HUES64 (cell line): ENCODE measurements around the gene HSFX4.

Experiments
- H3K27ac ChIP-seq: 2 replicates; pipeline ENCODE4 v1.7.0; 2013; ENCODE audit warnings: low read depth, low read length, inconsistent platforms
- H3K27me3 ChIP-seq: 2 replicates; pipeline ENCODE4 v1.6.1; 2013; ENCODE audit warnings: mild to moderate bottlenecking, low read length; ENCODE audit not compliant: insufficient read depth
- H3K36me3 ChIP-seq: 2 replicates; pipeline ENCODE4 v1.6.1; 2013; ENCODE audit warnings: mild to moderate bottlenecking, low read length; ENCODE audit not compliant: insufficient read depth
- H3K4me1 ChIP-seq: 2 replicates; pipeline ENCODE4 v1.6.1; 2013; ENCODE audit warnings: mild to moderate bottlenecking, low read length, moderate library complexity; ENCODE audit not compliant: insufficient read depth
- H3K4me3 ChIP-seq: 2 replicates; pipeline ENCODE4 v1.5.1; 2013; ENCODE audit warnings: mild to moderate bottlenecking, low read length, moderate library complexity
- H3K9ac ChIP-seq: 2 replicates; pipeline ENCODE4 v1.6.1; 2013; ENCODE audit warnings: mild to moderate bottlenecking, low read depth, low read length
- H3K9me3 ChIP-seq: 2 replicates; pipeline ENCODE4 v1.6.1; 2013; ENCODE audit warnings: low read depth, low read length; ENCODE audit not compliant: insufficient read depth
- WGBS: fragments of 150-250, 120-280 bp; methylation state at CpG from one replicate; pipeline ENCODE4 v1.1.7; 2013; ENCODE audit warnings: missing lambda C conversion rate; 5-methylcytosine and 5-hydroxymethylcytosine counted together

Gene HSFX4

DNA sequence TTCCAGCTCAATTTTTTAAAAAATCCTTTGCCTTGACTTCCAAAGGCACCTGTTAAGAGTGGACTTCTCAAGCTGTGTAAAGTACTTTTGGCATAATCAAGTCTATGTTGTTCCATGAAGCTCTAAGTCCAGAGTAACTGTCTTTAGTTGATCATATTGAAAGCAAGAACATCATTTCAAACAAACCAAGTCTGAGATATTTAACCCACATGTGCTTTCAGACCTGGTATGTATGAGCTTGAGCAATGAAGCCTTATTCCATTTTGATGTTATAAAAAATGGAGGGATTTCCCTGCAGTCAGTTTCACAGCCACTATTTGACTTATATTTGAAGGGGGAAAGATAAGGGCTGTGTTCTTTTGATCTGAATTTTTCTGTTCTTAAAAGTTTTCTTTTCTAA, 32.6 kb downstream of the HSFX4 start:
- no peak overlapping the region for H3K4me3 ChIP-seq
- H3K9ac ChIP-seq = no peak overlapping the region
- H3K27me3 ChIP-seq = no peaks in the 10 kb centered on the region
- peaks cover 11% of the 10 kb centered on the region for H3K36me3 ChIP-seq
- no peaks in the 10 kb centered on the region for H3K9me3 ChIP-seq
- no peak overlapping the region for H3K27ac ChIP-seq
- no peaks in the 10 kb centered on the region for H3K4me1 ChIP-seq

- Histone ChIP-seq H3K27me3 (no peaks in the 10 kb centered on the region), H3K9ac (no peak overlapping the region), H3K27ac (no peak overlapping the region), H3K4me3 (no peak overlapping the region), H3K9me3 (no peaks in the 10 kb centered on the region), H3K36me3 (peaks cover 11% of the 10 kb centered on the region), H3K4me1 (no peaks in the 10 kb centered on the region)
- 66% methylated on average over 8 of the region's 9 CpGs for WGBS
Observed at GRCh38 chrX:149962859-149963757, 33.7 kb downstream of the HSFX4 start.

- Histone ChIP-seq H3K9ac (no peak overlapping the region), H3K4me3 (no peak overlapping the region), H3K9me3 (no peaks in the 10 kb centered on the region), H3K36me3 (no peaks in the 10 kb centered on the region), H3K4me1 (peaks cover 14% of the 10 kb centered on the region), H3K27me3 (no peaks in the 10 kb centered on the region), H3K27ac (no peak overlapping the region)
- WGBS = 91% methylated on average over 2 of the region's 3 CpGs
Observed at GRCh38 chrX:149979126-149979644, 49.8 kb downstream of the HSFX4 start.
